Esophagus muscularis mucosa (tissue), 3 donors: ENCODE measurements around the gene QDPR.

ENCODE experiments used
- CTCF ChIP-seq, 3 experiments: fragments of 200-600 bp in 2 of 3; fragments of 450-650 bp in 1 of 3; sonication (generic) in 2 of 3; IDR thresholded peaks; one replicate each; pipeline ENCODE4 v1.5.1; 2017 to 2019; ENCODE audit warnings: antibody characterized with exemption in 3 of 3, mild to moderate bottlenecking in 2 of 3, moderate library complexity in 1 of 3
- POLR2A ChIP-seq: fragments of 450-650 bp; IDR thresholded peaks from one replicate; pipeline ENCODE4 v1.6.1; 2017; ENCODE audit warnings: antibody characterized with exemption, moderate library complexity, mild to moderate bottlenecking, low read depth
- POLR2AphosphoS5 ChIP-seq, 2 donors: sonication (generic); formaldehyde crosslinking; IDR thresholded peaks; one replicate each; pipeline ENCODE4 v1.6.1; 2017; ENCODE audit warnings: antibody characterized with exemption in 2 of 2

- TF ChIP-seq POLR2AphosphoS5 (IDR thresholded peaks at IDR 0.05) (no peak), CTCF (IDR thresholded peaks at IDR 0.05) (no peak), POLR2A (no peak)
Measured at GRCh38 chr4:17448689-17449088, 63.2 kb downstream of the QDPR start.
